AG09309 (cell line): ENCODE data around the gene DGKQ.
A peak's percentile ranks its signal among the peaks of the same experiment; 100 is the strongest.

Experiments used
- DNase-seq: peaks from one replicate; pipeline ENCODE4 v3.0.0-alpha.2; 2010; ENCODE audit warnings: low read depth
- H3K4me3 ChIP-seq: 2 replicates; pipeline ENCODE4 v1.5.1; 2011; ENCODE audit warnings: mild to moderate bottlenecking, low read depth, low read length, moderate library complexity; ENCODE audit not compliant: control insufficient read depth
- CTCF ChIP-seq: IDR thresholded peaks from 2 replicates; pipeline ENCODE4 v1.5.1; 2011; ENCODE audit warnings: mild to moderate bottlenecking, low read depth, low read length, inconsistent platforms; ENCODE audit not compliant: insufficient read depth, control insufficient read depth; ENCODE audit errors: missing control alignments

The DGKQ gene

GRCh38 chr4:1008840-1009541 lies 35.6 kb upstream of the DGKQ start:
- DNase-seq: no peak

GRCh38 chr4:1006856-1007255 lies 33.5 kb upstream of the DGKQ start:
- no peak for DNase-seq
- no peak overlapping the region for H3K4me3 ChIP-seq
- no peak for TF ChIP-seq CTCF

More at GRCh38 chr4:1008840-1009541, 35.6 kb upstream of the DGKQ start:
- no peak for TF ChIP-seq CTCF
- H3K4me3 ChIP-seq: peak overlapping the region; percentile 54

- no peak for DNase-seq
- TF ChIP-seq CTCF: no peak
- no peak overlapping the region for H3K4me3 ChIP-seq
Observed at GRCh38 chr4:1004557-1005485, 31.5 kb upstream of the DGKQ start.

GRCh38 chr4:1004071-1004418 lies 30.7 kb upstream of the DGKQ start:
- no peak overlapping the region for H3K4me3 ChIP-seq
- TF ChIP-seq CTCF: no peak
- no peak for DNase-seq

GRCh38 chr4:1003271-1004070 lies 30.1 kb upstream of the DGKQ start:
- DNase-seq: no peak
- H3K4me3 ChIP-seq: no peak overlapping the region
- TF ChIP-seq CTCF: no peak

GRCh38 chr4:1002631-1003251 lies 29.4 kb upstream of the DGKQ start:
- no peak for DNase-seq
- TF ChIP-seq CTCF: no peak
- H3K4me3 ChIP-seq: no peak overlapping the region
